Measurements from ENCODE around the gene CBY3.
"Not testable (repeated sequence)": the region's sequence is repeated elsewhere in the genome, so short reads cannot be mapped to it uniquely, and the experiment has no call there.

GRCh38 chr5:179643141-179643920 is 37.5 kb downstream of the CBY3 start:
- not testable (repeated sequence) for TF ChIP-seq POLR2A (IDR thresholded peaks at IDR 0.05; ENCODE audit: low read length); GATA1 (IDR thresholded peaks at IDR 0.05; ENCODE audit: low read depth, low read length)

Measured in erythroblast (primary cell).